Activated naive CD4-positive, alpha-beta T cell treated with anti-CD3 and anti-CD28 coated beads, Interleukin-2, amount 50 U/mL, for 72 hours (primary cell): ENCODE measurements around the gene STYXL2. TPM values are rescaled to one million over a fixed set of nuclear protein-coding genes. Genes with fewer than 3 reads are reported as not detected.

Source experiments
- ATAC-seq, 2 donors: fragments of 150-1000 bp; cut with Tn5 transposase; 2 replicates each; pipeline ENCODE4 v1.10.0; 2021; ENCODE audit warnings: mild to moderate bottlenecking in 2 of 2, moderate library complexity in 2 of 2
- DNase-seq, 2 donors: peaks; one replicate each; pipeline ENCODE4 v3.0.0; 2021 to 2022; ENCODE audit warnings: low spot score in 2 of 2
- H3K27ac Mint-ChIP-seq, 2 donors: one replicate each; pipeline ENCODE4 v1.8.0; 2022; ENCODE audit warnings: mild to moderate bottlenecking in 2 of 2, mixed read lengths in 2 of 2
- H3K36me3 Mint-ChIP-seq, 2 donors: one replicate each; pipeline ENCODE4 v1.8.0; 2022; ENCODE audit warnings: mixed read lengths in 2 of 2
- H3K9me3 Mint-ChIP-seq, 2 donors: one replicate each; pipeline ENCODE4 v1.8.0; 2022; ENCODE audit warnings: mixed read lengths in 2 of 2
- total RNA-seq, 2 donors: library from RNA; stranded (reverse); gene quantifications; one replicate each; pipeline ENCODE4 v1.2.3, GENCODE V29; 2022

The STYXL2 gene
- total RNA-seq = not detected

DNA sequence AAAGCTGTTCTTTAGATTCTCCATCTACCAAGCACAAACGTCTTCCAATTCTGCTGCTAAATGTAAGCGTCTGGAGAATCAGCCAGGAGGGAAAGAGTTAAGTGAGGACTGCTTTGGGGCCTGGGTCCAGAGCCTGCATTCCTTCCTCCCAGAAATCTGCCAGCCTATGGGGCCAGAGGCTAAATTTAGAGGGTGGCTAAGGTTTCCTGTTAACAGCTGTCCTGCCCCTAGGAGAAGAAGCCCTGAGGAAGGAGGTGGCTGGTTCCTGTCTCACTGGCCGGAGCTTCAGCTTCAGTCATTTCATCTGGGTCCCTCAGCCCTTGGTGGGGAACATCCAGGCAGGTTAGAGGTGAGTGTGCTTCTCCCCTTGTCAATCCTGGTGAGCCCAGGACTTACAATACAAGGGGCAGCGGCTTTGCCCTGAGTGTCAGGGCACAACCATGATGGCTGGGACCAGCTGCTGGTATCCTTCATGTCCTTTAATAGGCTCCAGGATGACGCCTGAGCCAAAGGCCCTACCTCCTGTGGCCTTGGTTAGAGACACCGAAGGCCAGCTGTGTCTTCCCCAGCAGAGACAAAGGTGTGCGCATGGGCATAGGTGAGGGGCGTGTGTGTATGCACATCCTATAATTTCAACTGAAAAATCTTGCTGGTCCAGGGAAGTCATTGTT, at the start of gene STYXL2:
TSS of gene STYXL2 (plus strand) at position 230 of the 671 bp plus-strand sequence. CDS start 775 bp downstream, outside the sequence.
- Mint-ChIP-seq H3K27ac (peak within 1 kb of the TSS in 1 of 2 donors; percentile 18), H3K9me3 (peaks cover 5% of the 10 kb centered on the region in 2 donors), H3K36me3 (peaks cover 6 to 7% of the 10 kb centered on the region in 2 donors)
- ATAC-seq = no peak
- no peak for DNase-seq

DNA sequence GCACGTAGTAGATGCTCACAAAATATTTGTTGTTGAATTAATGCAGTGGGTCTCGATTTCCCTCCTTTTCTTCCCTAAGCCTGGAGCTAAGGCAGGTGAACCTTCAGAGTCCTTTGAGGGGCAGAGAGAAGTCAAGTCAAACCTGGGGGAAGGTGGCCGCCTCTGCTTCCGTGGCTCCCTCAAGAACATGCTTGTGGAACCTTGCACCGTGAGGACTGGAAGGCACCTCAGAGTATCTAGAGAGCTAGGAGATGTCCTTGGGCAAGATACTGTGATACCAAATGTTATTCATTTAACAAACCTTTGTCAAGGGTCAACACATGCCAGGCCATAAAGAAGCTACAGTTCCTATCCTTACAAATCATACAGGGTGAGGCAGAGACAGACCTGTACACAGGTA, 42.0 kb upstream of the STYXL2 start:
- Mint-ChIP-seq H3K27ac (no peak overlapping the region), H3K36me3 (no peaks in the 10 kb centered on the region), H3K9me3 (no peaks in the 10 kb centered on the region)
- DNase-seq = no peak
- ATAC-seq = no peak

DNA sequence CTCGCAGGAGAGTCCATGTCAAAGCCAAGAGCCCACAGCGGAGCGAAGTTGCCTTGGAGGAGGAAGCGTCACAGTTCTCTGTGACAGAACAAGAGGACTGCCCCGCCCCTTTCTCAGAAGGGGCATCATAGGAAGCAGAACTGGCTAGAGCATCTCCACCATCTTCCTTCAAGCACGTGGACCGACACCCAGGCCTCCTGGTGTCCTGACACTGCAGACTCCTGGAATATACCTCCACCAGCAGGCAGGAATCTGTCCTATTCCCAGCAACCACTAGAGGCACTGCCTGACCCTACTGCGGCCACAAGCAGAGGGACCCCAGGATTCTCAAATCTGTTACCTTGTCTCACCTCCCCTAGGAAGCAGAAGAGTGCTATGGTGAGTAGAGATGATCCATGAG, 41.5 kb upstream of the STYXL2 start:
- Mint-ChIP-seq H3K27ac (no peak overlapping the region), H3K36me3 (no peaks in the 10 kb centered on the region), H3K9me3 (no peaks in the 10 kb centered on the region)
- ATAC-seq (no peak), DNase-seq (no peak)

DNA sequence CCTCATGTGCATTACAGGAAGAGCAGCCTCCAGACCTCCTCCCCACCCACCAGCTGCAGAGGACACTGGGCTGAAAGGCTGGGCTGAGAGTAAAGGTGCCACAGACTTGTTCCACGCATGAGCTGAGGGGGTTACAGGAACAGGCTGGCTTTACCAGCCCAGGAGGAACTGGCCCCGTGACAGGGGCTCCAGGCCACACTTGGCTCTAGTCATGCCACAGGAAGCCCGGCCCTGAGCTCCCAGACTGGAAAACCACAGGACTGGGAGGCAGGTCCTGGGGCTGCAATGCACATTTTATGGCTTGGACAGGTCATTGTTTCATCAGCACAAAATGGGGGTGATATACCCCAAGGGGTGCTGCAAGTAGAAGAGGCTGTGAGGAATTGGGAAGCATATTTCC, 39.3 kb upstream of the STYXL2 start:
- DNase-seq (no peak), ATAC-seq (no peak)
- Mint-ChIP-seq H3K27ac (no peak overlapping the region), H3K36me3 (no peaks in the 10 kb centered on the region), H3K9me3 (no peaks in the 10 kb centered on the region)

DNA sequence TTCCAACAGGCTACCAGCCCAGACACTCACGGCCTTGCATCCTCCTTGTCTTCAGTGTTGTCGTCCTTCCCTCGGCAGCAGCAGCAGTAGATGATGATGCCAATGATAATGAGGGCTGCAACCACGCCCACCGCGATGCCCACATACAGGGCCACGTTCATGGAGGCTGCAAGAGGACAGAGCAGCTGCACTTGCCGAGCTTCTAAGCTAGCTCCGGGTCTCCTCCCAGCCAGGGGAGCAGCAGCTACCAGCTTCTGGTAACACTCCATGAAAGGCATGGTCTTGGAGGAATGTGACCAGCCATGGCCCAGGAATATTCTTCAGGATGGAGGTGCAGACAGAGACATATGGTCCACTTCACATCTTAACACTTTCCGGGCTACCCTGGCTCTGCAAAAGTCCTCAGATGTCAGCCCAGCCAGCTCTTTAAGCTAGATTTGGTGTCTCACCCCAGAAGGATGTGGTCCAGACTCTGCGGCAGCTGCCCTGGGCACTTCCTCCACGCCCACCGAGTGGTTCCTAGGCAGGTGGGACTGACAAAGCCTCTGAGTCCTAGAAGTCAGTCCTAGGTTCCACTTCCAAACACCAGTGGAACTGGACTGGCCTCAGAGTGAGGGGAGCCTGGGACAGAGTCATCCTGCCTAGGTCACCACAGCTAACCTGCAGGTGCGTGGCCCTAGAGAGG, 38.8 kb upstream of the STYXL2 start:
- ATAC-seq (no peak), DNase-seq (no peak)
- no peaks in the 10 kb centered on the region for H3K36me3 Mint-ChIP-seq
- no peaks in the 10 kb centered on the region for H3K9me3 Mint-ChIP-seq
- no peak overlapping the region for H3K27ac Mint-ChIP-seq

DNA sequence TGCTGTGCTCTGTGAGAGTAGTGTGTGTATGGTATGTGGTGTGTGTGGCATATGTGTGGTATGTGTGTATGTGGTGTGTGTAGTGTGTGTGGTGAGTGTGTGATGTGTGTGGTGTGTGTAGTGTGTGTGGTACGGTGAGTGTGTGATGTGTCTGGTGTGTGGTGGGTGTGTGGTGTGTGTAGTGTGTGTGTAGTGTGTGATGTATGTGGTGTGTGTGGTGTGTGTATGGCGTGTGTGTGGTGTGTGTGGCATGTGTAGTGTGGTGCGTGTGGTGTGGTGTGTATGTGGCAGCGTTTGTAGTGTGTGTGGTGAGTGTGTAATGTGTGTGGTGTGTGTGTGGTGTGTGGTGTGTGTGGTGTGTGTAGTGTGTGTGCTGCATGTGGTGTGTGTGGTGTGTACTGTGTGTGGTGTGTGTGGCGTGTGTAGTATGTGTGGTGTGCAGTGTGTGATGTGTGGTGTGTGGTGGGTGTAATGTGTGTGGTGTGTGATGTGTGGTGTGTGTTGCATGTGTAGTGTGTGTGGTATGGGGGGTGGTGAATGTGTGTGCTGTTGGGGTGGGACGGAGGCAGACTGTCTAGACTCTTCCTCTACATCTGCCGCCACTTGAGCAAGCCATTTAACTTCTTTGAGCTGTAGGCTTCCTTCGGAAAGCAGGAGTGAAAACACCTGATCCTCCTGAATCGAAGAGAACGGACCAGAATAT, 37.2 kb upstream of the STYXL2 start:
- DNase-seq = no peak
- ATAC-seq = peak in 1 of 2 donors; percentile 40
- H3K9me3 Mint-ChIP-seq = no peaks in the 10 kb centered on the region
- no peak overlapping the region for H3K27ac Mint-ChIP-seq
- H3K36me3 Mint-ChIP-seq = no peaks in the 10 kb centered on the region

DNA sequence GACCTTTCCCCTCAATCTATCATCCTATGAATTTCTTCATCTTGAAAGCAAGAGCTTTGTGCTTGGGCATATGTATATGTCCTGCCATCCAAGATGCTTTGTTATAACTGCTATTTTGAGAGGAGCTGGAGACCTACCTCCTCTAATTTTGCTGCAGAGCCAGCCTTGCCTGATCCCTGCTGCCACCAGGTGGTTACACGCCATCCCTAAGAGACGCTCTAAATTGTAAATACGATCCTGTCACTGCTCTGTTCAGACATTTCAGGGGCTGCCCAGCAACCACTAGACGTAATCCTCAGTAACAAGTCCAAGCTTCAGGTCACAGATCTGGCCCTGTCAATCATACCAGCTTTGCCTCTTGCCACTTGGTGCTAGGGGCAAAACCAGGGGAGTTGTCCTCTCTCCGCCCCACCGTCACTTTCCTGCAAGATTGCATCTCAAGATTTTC, 36.6 kb upstream of the STYXL2 start:
- peak in 1 of 2 donors; percentile 30 for DNase-seq
- no peaks in the 10 kb centered on the region for H3K9me3 Mint-ChIP-seq
- no peak overlapping the region for H3K27ac Mint-ChIP-seq

DNA sequence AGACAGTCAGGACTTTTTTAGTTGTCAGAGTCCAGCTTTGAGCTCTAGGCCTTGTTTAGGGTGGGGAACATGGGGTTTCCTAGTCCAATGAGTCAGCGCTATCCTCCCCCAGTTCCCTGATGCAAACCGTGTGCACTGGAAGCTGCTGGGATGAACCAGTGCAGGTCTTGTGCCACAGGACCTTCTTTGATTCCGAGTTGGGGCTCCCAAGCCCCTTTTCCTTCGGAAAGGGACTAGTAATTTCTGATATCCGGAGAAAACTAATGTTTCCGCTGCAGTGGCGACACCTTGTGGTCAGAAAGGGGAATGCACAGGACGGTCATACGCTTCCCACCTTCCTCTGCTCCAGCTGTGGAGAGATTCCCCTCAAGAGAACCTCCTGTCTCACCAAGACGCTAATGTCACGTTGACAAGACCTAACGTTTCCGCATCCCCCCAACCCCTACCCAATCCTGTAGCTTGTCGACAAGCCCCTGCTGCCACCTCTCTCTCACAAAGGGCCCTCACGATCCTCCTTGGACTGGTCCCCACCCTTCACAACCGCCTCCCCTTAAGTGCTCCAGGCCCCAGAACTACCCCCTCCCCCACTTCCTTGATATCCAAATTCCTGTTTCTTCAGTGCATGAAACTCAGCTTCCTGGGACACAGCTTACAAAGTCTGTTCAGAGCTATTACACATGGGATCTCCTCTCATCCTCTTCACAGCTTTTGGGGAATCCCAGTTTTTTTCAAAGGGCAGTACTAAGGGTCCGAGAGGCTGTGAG, 34.6 kb upstream of the STYXL2 start:
- peak; percentile 61 to 71 for ATAC-seq
- H3K36me3 Mint-ChIP-seq = no peaks in the 10 kb centered on the region
- peak; percentile 75 to 79 for DNase-seq
- peak overlapping the region; percentile 44 to 83 for H3K27ac Mint-ChIP-seq
- H3K9me3 Mint-ChIP-seq = no peaks in the 10 kb centered on the region

More for the DNA sequence above, 36.6 kb upstream of the STYXL2 start:
- H3K36me3 Mint-ChIP-seq = no peaks in the 10 kb centered on the region
- peak; percentile 43 to 78 for ATAC-seq

DNA sequence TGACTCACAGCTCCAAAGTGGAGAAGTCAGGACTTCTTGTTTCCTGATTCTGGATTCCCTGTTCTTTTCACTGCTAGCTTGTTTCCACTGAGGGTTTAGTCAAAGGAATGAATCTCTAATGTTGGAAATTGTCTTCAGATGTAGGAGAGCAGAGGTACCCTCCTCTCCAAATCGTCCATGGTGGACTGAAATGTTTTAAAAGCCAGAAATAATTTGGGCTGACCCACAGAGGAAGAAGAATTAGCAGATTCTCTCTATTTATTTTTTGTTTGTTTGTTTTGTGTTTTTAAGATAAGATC, 34.1 kb upstream of the STYXL2 start:
- no peak for DNase-seq
- Mint-ChIP-seq H3K27ac (peak overlapping the region in 1 of 2 donors; percentile 83), H3K36me3 (no peaks in the 10 kb centered on the region), H3K9me3 (no peaks in the 10 kb centered on the region)
- ATAC-seq = no peak

DNA sequence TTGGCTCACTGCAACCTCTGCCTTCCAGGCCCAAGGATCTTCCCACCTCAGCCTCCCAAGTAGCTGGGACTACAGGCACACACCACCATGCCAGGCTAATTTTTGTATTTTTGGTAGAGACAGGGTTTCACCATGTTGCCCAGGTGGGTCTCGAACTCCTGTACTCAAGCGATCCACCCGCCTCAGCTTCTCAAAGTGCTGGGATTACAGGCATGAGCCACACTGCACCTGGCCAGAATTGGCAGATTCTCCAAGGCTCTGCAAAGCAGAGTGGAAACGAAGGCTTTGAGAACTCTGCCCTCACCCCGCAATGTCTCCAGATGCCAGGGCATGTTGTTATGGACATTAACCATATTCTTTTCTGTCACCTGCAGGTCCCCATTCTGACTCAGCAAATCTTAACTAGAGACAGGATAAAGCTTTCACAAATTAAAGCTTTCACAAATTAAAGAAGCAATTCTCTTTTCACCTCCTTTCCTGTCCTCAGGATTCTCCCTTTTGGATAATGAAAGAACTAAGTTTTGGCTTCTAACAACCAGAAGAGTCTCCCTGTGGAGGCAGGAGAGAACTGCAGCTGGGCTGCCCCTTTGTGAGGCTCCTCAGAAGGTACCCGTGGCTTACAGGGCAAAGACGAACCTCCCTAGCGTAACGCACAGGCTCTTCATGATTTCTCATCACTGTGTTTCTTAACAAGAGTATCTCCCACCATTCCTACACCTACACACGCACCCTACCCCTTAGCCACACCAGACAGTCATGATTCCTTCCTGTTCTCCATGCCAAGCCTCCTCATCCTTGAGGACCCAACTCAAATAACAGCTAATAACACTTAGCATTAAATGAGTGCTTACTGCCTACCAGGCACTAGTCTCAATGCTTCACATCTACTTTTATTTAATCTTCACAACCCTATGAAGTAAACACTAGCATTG, 33.5 kb upstream of the STYXL2 start:
- peak overlapping the region; percentile 7 to 50 for H3K27ac Mint-ChIP-seq
- no peaks in the 10 kb centered on the region for H3K36me3 Mint-ChIP-seq

DNA sequence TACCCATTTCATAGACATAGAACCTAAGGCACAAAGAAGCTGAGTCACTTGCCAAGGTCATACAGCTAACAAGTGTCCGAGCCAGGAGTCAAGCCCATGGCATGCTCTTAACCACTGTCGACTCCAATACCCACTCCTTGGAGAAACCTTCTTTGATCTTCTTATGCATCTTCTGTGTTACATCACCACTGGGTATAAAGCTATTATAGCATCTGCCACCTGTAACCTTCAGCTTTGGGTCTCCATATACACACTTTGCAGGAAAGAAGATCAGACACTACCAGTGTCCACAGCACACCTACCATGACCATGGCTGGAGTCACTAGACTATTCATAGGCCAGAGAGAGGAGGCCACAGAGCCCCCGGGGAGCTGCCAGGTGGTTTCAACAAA, 32.8 kb upstream of the STYXL2 start:
- Mint-ChIP-seq H3K36me3 (no peaks in the 10 kb centered on the region), H3K9me3 (no peaks in the 10 kb centered on the region), H3K27ac (peak overlapping the region in 1 of 2 donors; percentile 7)
- peak in 1 of 2 donors; percentile 20 for DNase-seq
- no peak for ATAC-seq

More for the DNA sequence above, 33.5 kb upstream of the STYXL2 start:
- H3K9me3 Mint-ChIP-seq = no peaks in the 10 kb centered on the region
- ATAC-seq (no peak), DNase-seq (no peak)

DNA sequence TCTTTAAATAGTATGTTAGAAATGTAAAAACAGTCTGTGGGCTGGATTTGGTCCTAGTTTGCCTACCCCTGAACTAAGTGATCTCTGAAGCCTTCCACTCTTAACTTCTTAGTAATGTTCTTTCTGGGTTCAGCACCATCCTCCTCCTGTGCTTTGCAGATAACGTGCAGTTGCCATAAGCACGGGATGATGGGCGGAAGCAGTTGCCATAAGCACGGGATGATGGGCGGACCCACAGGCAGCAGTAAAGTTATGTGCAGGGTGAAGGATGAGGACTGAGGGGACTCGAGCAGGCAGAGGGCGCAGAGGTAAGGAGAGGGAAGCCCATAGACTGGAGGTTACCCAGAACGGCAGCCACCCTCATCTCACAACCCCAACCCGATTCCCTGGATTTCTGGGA, 29.3 kb upstream of the STYXL2 start:
- Mint-ChIP-seq H3K9me3 (no peaks in the 10 kb centered on the region), H3K36me3 (no peaks in the 10 kb centered on the region), H3K27ac (no peak overlapping the region)
- no peak for ATAC-seq
- DNase-seq = no peak

DNA sequence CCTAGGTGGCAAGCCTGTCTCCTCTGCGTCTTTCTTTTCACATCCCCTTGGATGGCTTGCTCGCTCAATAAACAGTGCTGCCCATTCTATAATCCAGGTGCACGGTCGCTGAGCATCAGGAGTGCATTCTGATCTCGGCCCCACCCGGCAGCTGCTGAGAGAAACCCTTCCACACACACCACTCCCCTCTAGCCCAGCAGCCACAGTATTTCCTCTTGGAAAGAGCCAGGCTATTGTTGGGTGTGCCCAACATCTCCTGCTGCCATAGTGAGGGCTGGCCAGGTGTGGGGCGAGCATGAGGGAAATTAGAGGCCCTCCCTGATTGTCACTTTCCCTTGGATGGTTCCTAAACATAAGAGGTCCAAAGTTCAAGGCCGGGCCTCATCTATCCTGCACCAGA, 28.4 kb upstream of the STYXL2 start:
- Mint-ChIP-seq H3K36me3 (no peaks in the 10 kb centered on the region), H3K9me3 (no peaks in the 10 kb centered on the region), H3K27ac (no peak overlapping the region)
- DNase-seq (no peak), ATAC-seq (no peak)

DNA sequence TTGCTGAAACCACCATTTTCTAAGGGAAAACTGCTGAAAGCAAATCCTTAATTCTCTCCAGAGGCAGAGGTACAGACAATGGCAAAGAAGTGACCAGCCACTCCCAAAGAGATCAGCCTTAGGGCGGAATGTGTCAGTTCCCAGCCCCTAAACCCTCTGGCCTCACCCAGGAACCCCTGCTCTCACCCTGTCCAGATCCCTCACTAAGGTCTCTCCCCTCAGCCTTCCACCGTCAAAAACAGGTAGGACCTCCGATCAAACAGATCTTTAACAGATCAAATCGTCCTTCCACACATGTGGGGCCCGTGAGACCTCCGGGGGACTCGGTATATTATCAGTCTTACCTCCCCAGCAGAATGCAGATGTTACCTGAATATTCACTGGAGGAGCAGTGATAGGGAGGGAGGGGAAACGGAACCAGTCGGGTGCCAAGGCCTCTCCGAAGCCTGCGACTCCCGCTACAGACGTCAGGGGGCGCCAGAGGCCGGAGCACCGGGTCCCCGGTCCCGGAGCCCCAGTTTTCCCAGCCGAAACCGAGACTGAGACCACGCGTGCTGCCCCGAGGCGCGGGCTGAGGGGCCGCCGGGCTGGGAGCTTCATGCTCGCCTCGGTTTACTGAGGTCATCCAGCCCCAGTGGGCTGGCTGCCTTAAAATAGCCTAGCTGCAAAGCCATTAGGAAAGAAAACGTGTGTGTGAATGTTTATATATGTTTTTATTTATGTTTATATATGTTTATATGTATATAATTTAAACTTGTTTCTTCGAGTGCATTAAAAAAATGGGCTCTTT, 27.3 kb upstream of the STYXL2 start:
- DNase-seq (peak; percentile 80 to 88), ATAC-seq (peak; percentile 88 to 95)
- no peaks in the 10 kb centered on the region for H3K36me3 Mint-ChIP-seq
- H3K9me3 Mint-ChIP-seq = no peaks in the 10 kb centered on the region
- H3K27ac Mint-ChIP-seq = no peak overlapping the region

DNA sequence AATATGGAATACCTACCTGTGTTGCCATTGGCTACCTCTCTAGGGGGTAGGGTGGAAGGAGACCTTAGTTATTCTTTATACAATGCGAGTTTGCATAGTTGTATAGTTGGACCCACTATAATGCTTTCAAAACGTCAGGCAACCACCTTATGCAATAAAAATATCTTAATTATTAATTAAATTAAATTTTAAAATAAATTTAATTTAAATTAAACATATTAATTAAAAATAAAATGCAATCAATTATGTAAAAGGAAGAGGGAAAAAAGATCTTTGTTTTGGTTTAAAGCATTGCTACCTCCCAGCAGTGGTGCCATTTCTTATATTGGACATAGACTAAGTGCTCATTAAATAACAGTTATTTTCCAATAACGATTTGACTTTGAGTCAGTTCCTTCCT, 26.0 kb upstream of the STYXL2 start:
- DNase-seq = no peak
- no peaks in the 10 kb centered on the region for H3K9me3 Mint-ChIP-seq
- H3K27ac Mint-ChIP-seq = no peak overlapping the region
- ATAC-seq = no peak
- no peaks in the 10 kb centered on the region for H3K36me3 Mint-ChIP-seq
